ENCODE measurements around the gene FADS3. TPM values are rescaled to one million over a fixed set of nuclear protein-coding genes. Genes with fewer than 3 reads are reported as not detected.

The FADS3 gene
- total RNA-seq, 1 experiment from 2014 or later = 65.8 TPM

DNA sequence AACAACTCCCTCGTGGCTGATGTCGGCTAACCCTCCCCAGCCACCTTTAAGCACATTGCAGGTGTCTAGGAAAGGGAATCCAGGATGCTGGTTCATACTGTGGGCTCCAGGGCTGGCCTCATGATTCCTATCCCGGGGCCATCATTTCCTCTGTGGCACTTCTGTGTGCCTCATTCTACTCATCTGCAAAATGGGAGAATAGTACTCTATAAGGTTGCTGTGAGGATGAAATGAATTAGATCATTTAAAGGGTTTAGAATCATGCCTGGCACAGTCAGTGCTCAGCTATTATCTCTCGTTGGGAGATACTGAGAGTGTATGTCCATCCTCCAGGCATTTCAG lies 4.3 kb upstream of the FADS3 start:
- ChIA-PET POLR2A (no interaction called here), CTCF (interaction anchor here (5.0 to 8.6 kb wide), 4 partner anchors 52 to 213 kb away, joined by 36 to 162 read pairs (median 108); partner anchors contain the start of gene BEST1), RAD21 (ENCODE audit: low non-redundant PET in 1 of 2, low total read pairs in 2 of 2, uncharacterized antibody in 2 of 2, unreplicated experiment in 2 of 2) (interaction anchor here in 1 of 2 experiments (1.1 kb wide), 1 partner anchor 186 kb away, joined by 3 read pairs; no protein-coding TSS in a partner anchor)
- Histone ChIP-seq H3K79me2 (ENCODE audit: insufficient read depth, low read length) (no peaks in the 10 kb centered on the region), H3K27me3 (ENCODE audit: insufficient read depth, low read length) (no peaks in the 10 kb centered on the region), H3K36me3 (ENCODE audit: control insufficient read depth in 1 of 2, insufficient read depth in 2 of 2, low read length in 2 of 2) (no peaks in the 10 kb centered on the region), H2AFZ (ENCODE audit: low read depth, low read length, poor library complexity, severe bottlenecking) (no peak overlapping the region), H3K4me3 (replicated peaks in 1 of 2; ENCODE audit: low read depth in 1 of 2, low read length in 2 of 2) (no peak overlapping the region), H3K4me1 (ENCODE audit: control insufficient read depth in 1 of 2, insufficient read depth in 2 of 2, low read length in 2 of 2) (peaks cover 5 to 11% of the 10 kb centered on the region in 2 experiments), H3K4me2 (ENCODE audit: low read length) (no peak overlapping the region), H3K9ac (ENCODE audit: low read length) (no peak overlapping the region), H3K9me2 (ENCODE audit: insufficient read depth) (no peaks in the 10 kb centered on the region), H4K20me1 (ENCODE audit: insufficient read depth) (no peaks in the 10 kb centered on the region), H3K9me3 (ENCODE audit: control insufficient read depth in 1 of 2, insufficient read depth in 1 of 2, low read depth in 1 of 2, low read length in 2 of 2) (no peaks in the 10 kb centered on the region), H3K27ac (ENCODE audit: low read depth, low read length) (no peak overlapping the region)
- TF ChIP-seq, protein P1, sequence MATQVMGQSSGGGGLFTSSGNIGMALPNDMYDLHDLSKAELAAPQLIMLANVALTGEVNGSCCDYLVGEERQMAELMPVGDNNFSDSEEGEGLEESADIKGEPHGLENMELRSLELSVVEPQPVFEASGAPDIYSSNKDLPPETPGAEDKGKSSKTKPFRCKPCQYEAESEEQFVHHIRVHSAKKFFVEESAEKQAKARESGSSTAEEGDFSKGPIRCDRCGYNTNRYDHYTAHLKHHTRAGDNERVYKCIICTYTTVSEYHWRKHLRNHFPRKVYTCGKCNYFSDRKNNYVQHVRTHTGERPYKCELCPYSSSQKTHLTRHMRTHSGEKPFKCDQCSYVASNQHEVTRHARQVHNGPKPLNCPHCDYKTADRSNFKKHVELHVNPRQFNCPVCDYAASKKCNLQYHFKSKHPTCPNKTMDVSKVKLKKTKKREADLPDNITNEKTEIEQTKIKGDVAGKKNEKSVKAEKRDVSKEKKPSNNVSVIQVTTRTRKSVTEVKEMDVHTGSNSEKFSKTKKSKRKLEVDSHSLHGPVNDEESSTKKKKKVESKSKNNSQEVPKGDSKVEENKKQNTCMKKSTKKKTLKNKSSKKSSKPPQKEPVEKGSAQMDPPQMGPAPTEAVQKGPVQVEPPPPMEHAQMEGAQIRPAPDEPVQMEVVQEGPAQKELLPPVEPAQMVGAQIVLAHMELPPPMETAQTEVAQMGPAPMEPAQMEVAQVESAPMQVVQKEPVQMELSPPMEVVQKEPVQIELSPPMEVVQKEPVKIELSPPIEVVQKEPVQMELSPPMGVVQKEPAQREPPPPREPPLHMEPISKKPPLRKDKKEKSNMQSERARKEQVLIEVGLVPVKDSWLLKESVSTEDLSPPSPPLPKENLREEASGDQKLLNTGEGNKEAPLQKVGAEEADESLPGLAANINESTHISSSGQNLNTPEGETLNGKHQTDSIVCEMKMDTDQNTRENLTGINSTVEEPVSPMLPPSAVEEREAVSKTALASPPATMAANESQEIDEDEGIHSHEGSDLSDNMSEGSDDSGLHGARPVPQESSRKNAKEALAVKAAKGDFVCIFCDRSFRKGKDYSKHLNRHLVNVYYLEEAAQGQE (IDR thresholded peaks at IDR 0.05; ENCODE audit: low read depth) = no peak
- TF ChIP-seq, protein P2, sequence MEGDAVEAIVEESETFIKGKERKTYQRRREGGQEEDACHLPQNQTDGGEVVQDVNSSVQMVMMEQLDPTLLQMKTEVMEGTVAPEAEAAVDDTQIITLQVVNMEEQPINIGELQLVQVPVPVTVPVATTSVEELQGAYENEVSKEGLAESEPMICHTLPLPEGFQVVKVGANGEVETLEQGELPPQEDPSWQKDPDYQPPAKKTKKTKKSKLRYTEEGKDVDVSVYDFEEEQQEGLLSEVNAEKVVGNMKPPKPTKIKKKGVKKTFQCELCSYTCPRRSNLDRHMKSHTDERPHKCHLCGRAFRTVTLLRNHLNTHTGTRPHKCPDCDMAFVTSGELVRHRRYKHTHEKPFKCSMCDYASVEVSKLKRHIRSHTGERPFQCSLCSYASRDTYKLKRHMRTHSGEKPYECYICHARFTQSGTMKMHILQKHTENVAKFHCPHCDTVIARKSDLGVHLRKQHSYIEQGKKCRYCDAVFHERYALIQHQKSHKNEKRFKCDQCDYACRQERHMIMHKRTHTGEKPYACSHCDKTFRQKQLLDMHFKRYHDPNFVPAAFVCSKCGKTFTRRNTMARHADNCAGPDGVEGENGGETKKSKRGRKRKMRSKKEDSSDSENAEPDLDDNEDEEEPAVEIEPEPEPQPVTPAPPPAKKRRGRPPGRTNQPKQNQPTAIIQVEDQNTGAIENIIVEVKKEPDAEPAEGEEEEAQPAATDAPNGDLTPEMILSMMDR (IDR thresholded peaks at IDR 0.05 in 2 of 3, conservative IDR thresholded peaks at IDR 0.05 in 1 of 3; ENCODE audit: borderline replicate concordance in 1 of 3, insufficient read depth in 1 of 3, low read depth in 2 of 3, low read length in 2 of 3) = no peak
- no peak for TF ChIP-seq TCF7L2 (IDR thresholded peaks at IDR 0.05; ENCODE audit: borderline replicate concordance, extremely low read depth, insufficient read depth, insufficient read length)
- TF ChIP-seq, protein P3, sequence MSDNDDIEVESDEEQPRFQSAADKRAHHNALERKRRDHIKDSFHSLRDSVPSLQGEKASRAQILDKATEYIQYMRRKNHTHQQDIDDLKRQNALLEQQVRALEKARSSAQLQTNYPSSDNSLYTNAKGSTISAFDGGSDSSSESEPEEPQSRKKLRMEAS (IDR thresholded peaks at IDR 0.05) = no peak
- TF ChIP-seq EGR1 (IDR thresholded peaks at IDR 0.05; ENCODE audit: low read depth) = no peak
- no peak for TF ChIP-seq POLR2A (IDR thresholded peaks at IDR 0.05; ENCODE audit: borderline replicate concordance, extremely low read depth, insufficient read depth, insufficient read length)
- TF ChIP-seq EZH2phosphoT487 (IDR thresholded peaks at IDR 0.05; ENCODE audit: borderline replicate concordance) = no peak
- TF ChIP-seq RAD21 (IDR thresholded peaks at IDR 0.05; ENCODE audit: low read depth) = no peak
- no peak for TF ChIP-seq ZFX (IDR thresholded peaks at IDR 0.05)
- no peak for TF ChIP-seq EZH2 (IDR thresholded peaks at IDR 0.05)
- TF ChIP-seq ZNF274 (IDR thresholded peaks at IDR 0.05; ENCODE audit: low read depth, low read length) = no peak
- TF ChIP-seq CBX3 (IDR thresholded peaks at IDR 0.05; ENCODE audit: low read depth) = no peak
- TF ChIP-seq, protein P4, sequence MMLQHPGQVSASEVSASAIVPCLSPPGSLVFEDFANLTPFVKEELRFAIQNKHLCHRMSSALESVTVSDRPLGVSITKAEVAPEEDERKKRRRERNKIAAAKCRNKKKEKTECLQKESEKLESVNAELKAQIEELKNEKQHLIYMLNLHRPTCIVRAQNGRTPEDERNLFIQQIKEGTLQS (IDR thresholded peaks at IDR 0.05) = no peak
- TF ChIP-seq SRF (IDR thresholded peaks at IDR 0.05; ENCODE audit: low read depth) = no peak
- TF ChIP-seq YY1 (IDR thresholded peaks at IDR 0.05; ENCODE audit: extremely low read depth, insufficient replicate concordance, low read depth, low read length) = no peak
- TF ChIP-seq FOSL1 (IDR thresholded peaks at IDR 0.05; ENCODE audit: low read depth) = no peak
- no peak for TF ChIP-seq ELF1 (IDR thresholded peaks at IDR 0.05; ENCODE audit: borderline replicate concordance, low read depth)
- no peak for TF ChIP-seq ZBTB33 (IDR thresholded peaks at IDR 0.05; ENCODE audit: extremely low read depth, insufficient replicate concordance, low read length)
- no peak for TF ChIP-seq SIN3A (IDR thresholded peaks at IDR 0.05; ENCODE audit: low read depth)
- TF ChIP-seq POLR2AphosphoS5 (IDR thresholded peaks at IDR 0.05; ENCODE audit: low read depth, low read length) = no peak
- intact Hi-C loops (cut with micrococcal nuclease) = loop anchor here (5.0 kb wide), 1 partner anchor 67 kb away; no protein-coding TSS in a partner anchor
- ATAC-seq (no peak), DNase-seq (ENCODE audit: low read depth, low spot score) (no peak)
- BruUV-seq (replicated peaks) = no TSS peak

Measured in HCT116 (cell line).